GM13977 (cell line): ENCODE measurements around the gene ARHGAP20.

Experiments used
- DNase-seq: peaks from one replicate; pipeline ENCODE4 v3.0.0; 2012; ENCODE audit warnings: low spot score
- in situ Hi-C: fragments of 300-500 bp; cut with MboI; formaldehyde crosslinking; loops from one replicate; pipeline ENCODE4 v1.12.0; 2022; ENCODE audit warnings: low sequenced_read_pairs, low pct_unique_long_range_greater_than_20kb, mixed read lengths, inconsistent platforms; ENCODE audit not compliant: unreplicated experiment
- TF ChIP-seq, protein P1 (sequence below): IDR thresholded peaks from 2 replicates; pipeline ENCODE4 v1.5.1; 2012; ENCODE audit warnings: mild to moderate bottlenecking, control low read depth; ENCODE audit not compliant: insufficient read depth; ENCODE audit errors: extremely low read depth, missing control alignments

The ARHGAP20 gene

GRCh38 chr11:110675548-110675947, 36.7 kb downstream of the ARHGAP20 start:
- TF ChIP-seq, protein P1, sequence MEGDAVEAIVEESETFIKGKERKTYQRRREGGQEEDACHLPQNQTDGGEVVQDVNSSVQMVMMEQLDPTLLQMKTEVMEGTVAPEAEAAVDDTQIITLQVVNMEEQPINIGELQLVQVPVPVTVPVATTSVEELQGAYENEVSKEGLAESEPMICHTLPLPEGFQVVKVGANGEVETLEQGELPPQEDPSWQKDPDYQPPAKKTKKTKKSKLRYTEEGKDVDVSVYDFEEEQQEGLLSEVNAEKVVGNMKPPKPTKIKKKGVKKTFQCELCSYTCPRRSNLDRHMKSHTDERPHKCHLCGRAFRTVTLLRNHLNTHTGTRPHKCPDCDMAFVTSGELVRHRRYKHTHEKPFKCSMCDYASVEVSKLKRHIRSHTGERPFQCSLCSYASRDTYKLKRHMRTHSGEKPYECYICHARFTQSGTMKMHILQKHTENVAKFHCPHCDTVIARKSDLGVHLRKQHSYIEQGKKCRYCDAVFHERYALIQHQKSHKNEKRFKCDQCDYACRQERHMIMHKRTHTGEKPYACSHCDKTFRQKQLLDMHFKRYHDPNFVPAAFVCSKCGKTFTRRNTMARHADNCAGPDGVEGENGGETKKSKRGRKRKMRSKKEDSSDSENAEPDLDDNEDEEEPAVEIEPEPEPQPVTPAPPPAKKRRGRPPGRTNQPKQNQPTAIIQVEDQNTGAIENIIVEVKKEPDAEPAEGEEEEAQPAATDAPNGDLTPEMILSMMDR, result no peak
- DNase-seq, result no peak
- in situ Hi-C loops, result no loop called here

DNA sequence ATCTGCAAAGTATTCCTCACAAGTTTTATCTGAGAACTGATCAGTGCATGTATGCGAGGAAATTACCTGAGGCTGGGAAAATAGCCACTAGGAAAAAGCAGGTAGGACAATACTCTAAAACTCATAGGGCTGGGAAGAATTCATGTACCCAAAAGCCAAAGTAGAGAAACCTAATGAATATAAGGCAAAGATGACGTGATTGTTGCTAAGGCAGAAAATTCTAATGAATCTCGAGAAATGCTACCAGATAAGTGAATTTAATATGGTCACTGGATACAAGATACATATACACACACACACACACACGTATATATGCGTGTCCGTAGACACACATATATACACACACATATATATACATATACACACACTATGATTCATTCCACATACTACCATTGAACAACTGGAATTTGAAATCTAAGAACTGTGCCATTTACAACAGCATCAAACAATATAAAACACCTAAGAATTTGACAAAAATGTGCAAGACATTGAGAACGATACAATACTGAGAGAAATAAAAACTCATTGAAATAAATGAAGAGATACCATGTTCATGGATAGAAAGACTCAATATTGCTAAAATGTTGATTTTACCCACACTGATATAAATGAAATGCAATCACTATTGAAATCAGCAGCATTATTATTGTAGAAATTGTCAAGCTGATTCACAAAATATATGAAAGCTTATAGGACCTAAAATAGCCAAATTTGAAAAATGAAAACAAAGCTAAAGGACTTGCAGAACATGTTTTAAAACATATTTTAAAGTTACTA, 46.4 kb downstream of the ARHGAP20 start:
- TF ChIP-seq, protein P1, result no peak
- in situ Hi-C loops, result no loop called here
- no peak for DNase-seq

GRCh38 chr11:110655967-110656366, 56.3 kb downstream of the ARHGAP20 start:
- in situ Hi-C loops, result no loop called here
- DNase-seq, result no peak
- TF ChIP-seq, protein P1, result no peak

DNA sequence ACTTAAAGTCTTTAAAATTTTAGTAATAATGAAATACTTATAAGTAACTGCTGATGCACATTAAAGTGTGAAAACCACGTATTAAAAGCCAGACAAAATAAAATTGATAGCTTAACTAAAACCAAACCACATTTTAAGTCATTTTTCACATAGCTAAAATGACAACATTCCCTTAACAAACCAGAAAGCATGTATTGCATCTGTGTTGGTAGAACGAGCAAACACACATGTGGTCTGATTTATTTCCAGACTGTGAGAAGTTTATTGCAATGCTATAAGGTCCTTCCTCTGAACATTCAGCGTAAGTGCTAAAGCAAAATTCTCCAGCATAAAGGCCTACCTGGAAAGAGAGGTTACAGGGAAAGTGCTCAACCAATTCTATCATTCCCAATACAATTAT, 57.8 kb downstream of the ARHGAP20 start:
- DNase-seq, result no peak
- TF ChIP-seq, protein P1, result no peak
- in situ Hi-C loops, result no loop called here

- TF ChIP-seq, protein P1, result no peak
- DNase-seq, result no peak
- in situ Hi-C loops, result no loop called here
Measured at GRCh38 chr11:110645253-110645652, 67.0 kb downstream of the ARHGAP20 start.

- in situ Hi-C loops, result no loop called here
Measured at GRCh38 chr11:110634370-110634769, 77.9 kb downstream of the ARHGAP20 start.

More at GRCh38 chr11:110634370-110634769, 77.9 kb downstream of the ARHGAP20 start:
- no peak for DNase-seq
- TF ChIP-seq, protein P1, result no peak
